ENCODE measurements around the gene CDH4. TPM values are rescaled to one million over a fixed set of nuclear protein-coding genes. Genes with fewer than 3 reads are reported as not detected.

The CDH4 gene
- polyA plus RNA-seq, 2 donors = 0.02 to 0.05 TPM

DNA sequence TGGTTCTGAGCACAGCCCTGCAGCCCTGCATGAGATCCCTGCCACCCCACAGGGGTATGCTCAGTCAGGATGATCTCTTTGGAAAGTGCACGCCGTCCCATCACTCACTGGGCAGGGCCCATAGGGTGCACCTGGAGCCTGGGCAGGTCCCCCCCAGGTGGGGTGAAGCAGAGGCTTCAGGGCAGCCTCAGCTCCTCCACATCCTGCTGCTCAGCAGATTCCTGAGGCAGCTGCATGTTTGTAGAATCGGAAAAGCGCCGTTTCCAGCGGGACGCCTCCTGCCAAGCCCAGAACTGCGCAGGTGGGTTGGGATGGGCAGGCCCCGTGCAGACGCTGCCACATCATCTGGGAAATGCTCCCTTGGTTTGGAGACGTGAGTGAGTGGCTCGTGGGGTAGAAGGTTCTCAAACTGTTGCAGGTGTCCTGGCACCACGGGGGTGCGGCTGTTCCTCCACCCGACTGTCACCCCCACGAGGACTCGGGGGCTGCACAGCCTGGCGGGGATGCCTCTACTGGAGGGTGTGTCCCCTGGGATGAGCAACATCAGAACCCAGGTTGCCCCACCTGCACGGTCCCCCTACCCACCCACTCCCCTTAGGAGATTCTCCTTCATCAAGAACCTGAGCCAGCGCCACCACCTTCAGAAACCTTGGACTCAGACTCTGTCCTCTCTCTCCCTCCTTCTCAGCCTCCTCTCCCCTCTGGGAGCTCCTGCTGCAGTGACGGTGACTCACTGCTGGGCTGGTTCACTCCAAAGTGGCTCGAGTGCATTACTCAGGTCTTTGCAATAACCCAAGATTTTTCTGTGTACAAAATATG is 479.5 kb downstream of the CDH4 start:
- no peaks in the 10 kb centered on the region for H3K9me3 ChIP-seq (ENCODE audit: control insufficient read depth in 2 of 2, insufficient read depth in 1 of 2, low read depth in 1 of 2, low read length in 1 of 2)
- no peaks in the 10 kb centered on the region for H3K4me1 ChIP-seq (ENCODE audit: control insufficient read depth in 2 of 2, insufficient read depth in 2 of 2, low read length in 1 of 2)
- H3K36me3 ChIP-seq (ENCODE audit: control insufficient read depth in 2 of 2, insufficient read depth in 2 of 2, low read length in 1 of 2) = no peaks in the 10 kb centered on the region
- H3K4me3 ChIP-seq (ENCODE audit: low read depth in 1 of 2, low read length in 2 of 2) = no peak overlapping the region
- H3K27me3 ChIP-seq (ENCODE audit: control insufficient read depth in 1 of 2, insufficient read depth in 2 of 2, low read length in 2 of 2) = no peaks in the 10 kb centered on the region
- WGBS, 2 donors = 75 to 76% methylated on average over 22 of the region's 22 CpGs
- H3K27ac ChIP-seq (ENCODE audit: low read depth in 2 of 2, low read length in 1 of 2) = no peak overlapping the region

DNA sequence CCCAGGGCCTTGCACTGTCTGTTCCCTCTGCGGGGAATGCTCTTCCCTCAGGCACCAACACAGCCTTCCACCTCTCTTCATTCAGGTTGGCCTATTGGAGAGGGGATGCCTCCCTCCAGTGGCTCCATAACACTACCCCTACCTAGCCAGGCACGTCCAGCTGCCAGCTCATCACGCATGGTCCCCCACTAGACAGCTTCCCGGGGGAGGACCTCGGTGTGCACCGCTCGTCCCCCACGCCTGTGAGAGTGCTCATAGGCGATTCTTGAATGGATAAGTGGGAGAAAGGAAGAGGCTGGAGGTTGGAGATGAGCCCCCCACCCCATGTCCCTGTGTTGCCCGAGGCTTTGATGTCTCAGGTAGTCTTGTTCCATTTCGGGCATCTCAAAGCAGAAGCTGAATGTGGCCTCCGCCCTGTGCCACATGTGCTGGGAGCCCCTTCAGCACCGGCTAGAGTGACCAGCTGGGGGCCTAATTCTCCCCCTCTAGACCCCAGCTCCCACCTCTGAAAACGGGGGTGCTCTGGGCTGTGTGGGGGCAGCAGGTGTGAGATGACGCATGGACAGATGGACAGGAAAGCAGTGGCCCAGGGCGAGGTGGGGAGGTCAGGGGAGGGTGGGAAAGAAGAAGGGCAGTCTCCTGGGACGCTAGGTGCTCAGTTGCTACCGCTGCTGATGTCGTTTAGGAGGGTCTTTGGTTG is 480.6 kb downstream of the CDH4 start:
- Histone ChIP-seq H3K36me3 (ENCODE audit: control insufficient read depth in 2 of 2, insufficient read depth in 2 of 2, low read length in 1 of 2) (no peaks in the 10 kb centered on the region), H3K4me3 (ENCODE audit: low read depth in 1 of 2, low read length in 2 of 2) (no peak overlapping the region), H3K27ac (ENCODE audit: low read depth in 2 of 2, low read length in 1 of 2) (no peak overlapping the region), H3K9me3 (ENCODE audit: control insufficient read depth in 2 of 2, insufficient read depth in 1 of 2, low read depth in 1 of 2, low read length in 1 of 2) (no peaks in the 10 kb centered on the region), H3K4me1 (ENCODE audit: control insufficient read depth in 2 of 2, insufficient read depth in 2 of 2, low read length in 1 of 2) (no peaks in the 10 kb centered on the region), H3K27me3 (ENCODE audit: control insufficient read depth in 1 of 2, insufficient read depth in 2 of 2, low read length in 2 of 2) (no peaks in the 10 kb centered on the region)
- WGBS, 2 donors = 79 to 81% methylated on average over 19 of the region's 19 CpGs

DNA sequence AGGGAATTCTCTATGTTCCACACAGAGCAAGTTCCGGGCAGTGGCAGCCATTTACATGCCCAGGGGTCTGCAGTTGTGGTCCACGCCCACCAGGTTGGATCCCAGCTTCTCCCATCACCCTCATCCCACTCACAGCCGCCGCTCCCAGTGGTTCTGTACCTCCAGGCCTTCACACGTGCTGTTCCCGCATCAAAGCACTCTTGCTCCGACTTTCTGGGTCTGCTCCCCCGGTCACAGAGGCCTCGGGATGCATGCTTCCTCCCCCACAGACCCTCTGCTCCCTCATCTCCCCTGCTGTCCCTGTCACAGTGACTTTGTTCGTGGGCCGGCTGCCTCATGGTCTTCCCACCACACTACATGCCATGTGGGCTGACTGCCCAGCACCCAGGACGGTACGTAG is 481.2 kb downstream of the CDH4 start:
- H3K27me3 ChIP-seq (ENCODE audit: control insufficient read depth in 1 of 2, insufficient read depth in 2 of 2, low read length in 2 of 2) = no peaks in the 10 kb centered on the region
- 73 to 84% methylated on average over 13 of the region's 13 CpGs for WGBS, 2 donors

DNA sequence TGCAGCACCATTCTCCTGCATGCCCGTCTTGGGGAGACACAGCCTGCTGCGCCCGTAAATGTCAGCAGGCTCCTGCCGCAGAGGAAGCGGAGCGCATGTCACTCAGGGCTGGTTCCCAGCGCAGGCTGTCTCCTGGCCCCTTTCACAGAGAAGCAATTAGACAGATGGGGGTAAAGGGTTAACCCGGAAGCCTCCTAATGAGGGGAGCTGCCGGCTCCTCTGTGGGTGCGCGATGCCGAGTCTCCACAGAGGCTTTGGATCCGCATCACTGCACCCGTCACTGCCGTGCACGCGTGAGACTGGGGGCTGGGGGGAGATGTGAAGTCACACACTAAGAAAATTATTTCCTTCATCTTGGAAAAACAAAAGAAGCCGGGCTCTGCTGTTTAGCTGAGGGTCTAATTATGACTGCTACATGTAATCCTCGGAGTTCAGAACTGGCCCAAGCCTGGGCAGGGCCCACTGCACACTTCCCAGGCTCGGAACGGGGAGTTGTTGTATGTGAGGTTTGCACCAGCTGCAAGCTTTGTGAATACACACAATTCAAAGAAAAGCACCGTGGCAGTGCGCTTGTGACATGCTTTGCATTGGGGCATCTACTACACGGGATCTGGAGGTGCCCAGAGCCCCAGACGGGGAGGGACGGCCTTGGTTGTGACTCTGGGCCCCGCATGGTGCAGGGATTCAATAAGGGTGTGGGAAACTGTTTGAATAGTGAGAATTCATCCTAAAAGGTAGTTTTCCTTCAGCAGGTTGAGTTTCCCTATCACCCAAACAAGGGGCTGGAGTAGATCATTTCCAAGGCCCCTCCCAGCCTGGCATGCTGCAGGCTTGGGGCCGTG is 482.1 kb downstream of the CDH4 start:
- WGBS, 2 donors = 58 to 64% methylated on average over 28 of the region's 28 CpGs
- Histone ChIP-seq H3K4me1 (ENCODE audit: control insufficient read depth in 2 of 2, insufficient read depth in 2 of 2, low read length in 1 of 2) (no peaks in the 10 kb centered on the region), H3K27me3 (ENCODE audit: control insufficient read depth in 1 of 2, insufficient read depth in 2 of 2, low read length in 2 of 2) (no peaks in the 10 kb centered on the region), H3K9me3 (ENCODE audit: control insufficient read depth in 2 of 2, insufficient read depth in 1 of 2, low read depth in 1 of 2, low read length in 1 of 2) (no peaks in the 10 kb centered on the region), H3K4me3 (ENCODE audit: low read depth in 1 of 2, low read length in 2 of 2) (no peak overlapping the region), H3K36me3 (ENCODE audit: control insufficient read depth in 2 of 2, insufficient read depth in 2 of 2, low read length in 1 of 2) (no peaks in the 10 kb centered on the region), H3K27ac (ENCODE audit: low read depth in 2 of 2, low read length in 1 of 2) (no peak overlapping the region)

More for the DNA sequence above, 481.2 kb downstream of the CDH4 start:
- Histone ChIP-seq H3K27ac (ENCODE audit: low read depth in 2 of 2, low read length in 1 of 2) (no peak overlapping the region), H3K9me3 (ENCODE audit: control insufficient read depth in 2 of 2, insufficient read depth in 1 of 2, low read depth in 1 of 2, low read length in 1 of 2) (no peaks in the 10 kb centered on the region), H3K4me3 (ENCODE audit: low read depth in 1 of 2, low read length in 2 of 2) (no peak overlapping the region), H3K36me3 (ENCODE audit: control insufficient read depth in 2 of 2, insufficient read depth in 2 of 2, low read length in 1 of 2) (no peaks in the 10 kb centered on the region), H3K4me1 (ENCODE audit: control insufficient read depth in 2 of 2, insufficient read depth in 2 of 2, low read length in 1 of 2) (no peaks in the 10 kb centered on the region)

DNA sequence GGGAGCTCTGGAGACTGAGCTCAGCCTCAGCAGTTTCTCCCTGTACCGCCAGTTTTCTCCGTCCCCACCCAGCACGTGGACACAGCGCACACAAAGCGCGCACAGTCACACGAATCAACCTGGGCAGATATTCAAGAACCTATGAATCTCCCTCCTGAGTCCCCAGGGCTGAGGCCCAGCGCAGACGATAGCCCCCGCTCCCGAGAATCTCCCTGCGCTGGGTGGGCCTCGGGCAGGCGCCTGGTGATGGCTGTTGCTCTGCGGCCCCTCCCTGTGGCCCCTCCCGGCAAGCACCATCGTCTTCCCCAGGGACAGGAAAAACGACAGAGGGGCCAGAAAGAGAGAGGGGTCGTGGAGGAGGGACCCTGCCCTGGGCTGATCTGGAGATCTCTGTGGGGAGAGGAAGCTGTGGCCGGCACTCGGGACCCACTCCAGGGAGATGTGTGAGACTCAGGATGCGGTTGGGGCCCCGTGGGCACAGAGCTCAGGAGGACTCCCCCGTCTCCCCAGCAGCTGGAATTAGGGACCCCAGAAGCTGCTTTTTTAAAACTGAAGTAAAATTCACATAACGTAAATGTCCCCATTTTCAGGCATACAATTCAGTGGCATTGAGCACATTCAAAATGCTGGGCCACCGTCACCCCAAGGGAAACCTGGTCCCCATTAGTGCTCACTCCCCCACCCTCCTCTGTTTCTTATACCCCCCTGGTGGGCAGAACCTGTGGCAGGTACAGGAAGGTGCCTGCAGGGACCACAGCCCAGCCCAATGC is 482.9 kb downstream of the CDH4 start:
- Histone ChIP-seq H3K27ac (ENCODE audit: low read depth in 2 of 2, low read length in 1 of 2) (no peak overlapping the region), H3K4me3 (ENCODE audit: low read depth in 1 of 2, low read length in 2 of 2) (no peak overlapping the region), H3K27me3 (ENCODE audit: control insufficient read depth in 1 of 2, insufficient read depth in 2 of 2, low read length in 2 of 2) (no peaks in the 10 kb centered on the region), H3K9me3 (ENCODE audit: control insufficient read depth in 2 of 2, insufficient read depth in 1 of 2, low read depth in 1 of 2, low read length in 1 of 2) (no peaks in the 10 kb centered on the region), H3K36me3 (ENCODE audit: control insufficient read depth in 2 of 2, insufficient read depth in 2 of 2, low read length in 1 of 2) (no peaks in the 10 kb centered on the region), H3K4me1 (ENCODE audit: control insufficient read depth in 2 of 2, insufficient read depth in 2 of 2, low read length in 1 of 2) (no peaks in the 10 kb centered on the region)
- WGBS, 2 donors = 67 to 69% methylated on average over 26 of the region's 26 CpGs

DNA sequence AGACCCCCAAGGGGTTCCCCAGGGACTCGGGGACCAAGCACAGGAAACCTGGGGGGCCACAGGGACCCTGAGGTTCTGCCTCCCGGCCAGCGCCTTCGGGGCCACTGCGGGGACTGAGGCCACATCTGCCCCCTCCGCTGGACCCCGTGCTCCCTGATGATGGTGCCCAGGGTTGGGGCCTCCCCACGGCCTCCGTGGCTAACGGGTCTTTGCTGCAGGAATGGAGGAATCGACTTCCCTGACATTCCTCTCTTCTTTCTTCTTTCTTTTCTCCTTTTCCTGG is 483.4 kb downstream of the CDH4 start:
- no peaks in the 10 kb centered on the region for H3K36me3 ChIP-seq (ENCODE audit: control insufficient read depth in 2 of 2, insufficient read depth in 2 of 2, low read length in 1 of 2)
- H3K27ac ChIP-seq (ENCODE audit: low read depth in 2 of 2, low read length in 1 of 2) = no peak overlapping the region
- WGBS, 2 donors = 81 to 86% methylated on average over 11 of the region's 11 CpGs
- no peaks in the 10 kb centered on the region for H3K9me3 ChIP-seq (ENCODE audit: control insufficient read depth in 2 of 2, insufficient read depth in 1 of 2, low read depth in 1 of 2, low read length in 1 of 2)
- no peaks in the 10 kb centered on the region for H3K4me1 ChIP-seq (ENCODE audit: control insufficient read depth in 2 of 2, insufficient read depth in 2 of 2, low read length in 1 of 2)
- H3K27me3 ChIP-seq (ENCODE audit: control insufficient read depth in 1 of 2, insufficient read depth in 2 of 2, low read length in 2 of 2) = no peaks in the 10 kb centered on the region
- H3K4me3 ChIP-seq (ENCODE audit: low read depth in 1 of 2, low read length in 2 of 2) = no peak overlapping the region

DNA sequence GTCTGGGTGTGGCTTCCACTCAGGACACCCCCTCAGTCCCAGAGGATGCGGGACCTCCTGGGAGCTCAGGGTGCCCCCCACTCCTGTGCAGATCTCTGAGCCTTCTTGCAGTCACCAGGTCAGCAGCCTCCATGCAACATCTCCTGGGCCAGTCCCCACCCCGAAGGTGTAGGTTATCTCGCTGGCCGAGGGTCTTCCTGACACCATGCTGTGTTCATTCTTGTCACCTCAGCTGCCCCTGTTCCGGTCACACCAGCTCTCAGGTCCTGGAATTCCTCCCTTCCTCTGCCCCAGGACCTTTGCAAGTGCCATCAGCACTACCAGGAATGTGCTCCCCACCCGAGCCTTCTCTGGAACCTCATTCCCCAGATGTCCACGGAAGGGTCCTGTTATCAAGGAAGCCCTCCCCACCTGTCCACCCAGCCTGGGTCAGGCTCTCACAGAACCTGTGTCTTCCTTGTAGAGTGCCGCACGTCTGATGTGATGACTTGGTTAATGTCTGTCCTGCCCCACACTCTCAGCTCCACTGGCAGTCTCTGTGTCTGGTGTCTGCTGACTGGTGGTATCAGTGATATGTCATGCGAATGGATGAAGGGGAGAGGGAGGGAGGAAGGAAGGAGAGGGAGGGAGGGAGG is 484.1 kb downstream of the CDH4 start:
- H3K4me1 ChIP-seq (ENCODE audit: control insufficient read depth in 2 of 2, insufficient read depth in 2 of 2, low read length in 1 of 2) = no peaks in the 10 kb centered on the region
- H3K4me3 ChIP-seq (ENCODE audit: low read depth in 1 of 2, low read length in 2 of 2) = no peak overlapping the region
- H3K36me3 ChIP-seq (ENCODE audit: control insufficient read depth in 2 of 2, insufficient read depth in 2 of 2, low read length in 1 of 2) = no peaks in the 10 kb centered on the region
- 65 to 69% methylated on average over 10 of the region's 10 CpGs for WGBS, 2 donors
- H3K27ac ChIP-seq (ENCODE audit: low read depth in 2 of 2, low read length in 1 of 2) = no peak overlapping the region
- H3K9me3 ChIP-seq (ENCODE audit: control insufficient read depth in 2 of 2, insufficient read depth in 1 of 2, low read depth in 1 of 2, low read length in 1 of 2) = no peaks in the 10 kb centered on the region
- no peaks in the 10 kb centered on the region for H3K27me3 ChIP-seq (ENCODE audit: control insufficient read depth in 1 of 2, insufficient read depth in 2 of 2, low read length in 2 of 2)

DNA sequence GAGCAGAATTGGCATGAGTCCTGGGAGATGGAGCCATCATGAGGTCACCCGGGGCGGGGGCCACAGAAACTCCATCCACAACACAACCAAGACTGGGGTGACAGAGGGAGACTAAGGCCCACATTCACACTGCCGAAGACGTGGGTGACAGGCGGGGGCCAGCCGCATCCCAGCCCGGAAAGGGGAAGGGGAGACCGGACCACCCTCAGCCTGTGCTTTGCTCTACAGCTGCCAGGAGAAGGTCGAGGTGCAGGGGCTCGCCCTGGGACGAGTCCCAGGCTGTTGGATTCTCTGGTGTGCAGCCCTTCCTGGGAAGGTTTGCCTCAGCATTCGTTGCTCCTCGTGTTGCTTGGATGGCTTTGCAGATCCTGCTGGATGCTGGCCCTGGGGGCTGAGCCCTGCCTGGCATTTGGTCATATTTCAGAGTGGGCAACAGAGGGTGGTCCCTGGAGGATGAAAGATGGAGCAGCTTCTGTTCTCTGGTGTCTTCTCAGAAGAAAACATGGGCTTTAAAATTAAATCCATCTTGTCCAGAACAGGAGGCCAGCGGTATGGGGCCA is 484.8 kb downstream of the CDH4 start:
- H3K27ac ChIP-seq (ENCODE audit: low read depth in 2 of 2, low read length in 1 of 2) = no peak overlapping the region
- H3K36me3 ChIP-seq (ENCODE audit: control insufficient read depth in 2 of 2, insufficient read depth in 2 of 2, low read length in 1 of 2) = no peaks in the 10 kb centered on the region
- WGBS, 2 donors = 63 to 67% methylated on average over 14 of the region's 14 CpGs
- H3K4me1 ChIP-seq (ENCODE audit: control insufficient read depth in 2 of 2, insufficient read depth in 2 of 2, low read length in 1 of 2) = no peaks in the 10 kb centered on the region
- no peak overlapping the region for H3K4me3 ChIP-seq (ENCODE audit: low read depth in 1 of 2, low read length in 2 of 2)
- H3K27me3 ChIP-seq (ENCODE audit: control insufficient read depth in 1 of 2, insufficient read depth in 2 of 2, low read length in 2 of 2) = no peaks in the 10 kb centered on the region
- no peaks in the 10 kb centered on the region for H3K9me3 ChIP-seq (ENCODE audit: control insufficient read depth in 2 of 2, insufficient read depth in 1 of 2, low read depth in 1 of 2, low read length in 1 of 2)
